Stomach (tissue), 9 donors: Measurements from ENCODE around the gene PIN1. TPM values are rescaled to one million over a fixed set of nuclear protein-coding genes. Genes with fewer than 3 reads are reported as not detected.

Source experiments
- DNase-seq, 2 donors: peaks; one replicate each; pipeline versions ENCODE4 v3.0.0 to v3.0.0-alpha.2; 2013 to 2019
- H3K27ac ChIP-seq, 5 donors: fragments of 200-600 bp in 4 of 5; sonication (generic) in 4 of 5; one replicate each; pipeline ENCODE4 v1.5.1; 2013 to 2019; ENCODE audit warnings: mild to moderate bottlenecking in 1 of 5, moderate library complexity in 1 of 5
- H3K27me3 ChIP-seq, 3 donors: fragments of 200-600 bp; sonication (generic); one replicate each; pipeline ENCODE4 v1.5.1; 2017 to 2019; ENCODE audit warnings: mixed run types in 1 of 3
- H3K36me3 ChIP-seq, 4 donors: fragments of 200-600 bp; sonication (generic); 1 replicate in 3 of 4; 2 replicates in 1 of 4; pipeline ENCODE4 v1.5.1; 2016 to 2019
- H3K4me1 ChIP-seq, 4 donors: fragments of 200-600 bp; sonication (generic); one replicate each; pipeline ENCODE4 v1.5.1; 2016 to 2019
- H3K4me3 ChIP-seq, 4 donors: fragments of 200-600 bp; sonication (generic) in 3 of 4; one replicate each; pipeline ENCODE4 v1.5.1; 2016 to 2019; ENCODE audit warnings: mild to moderate bottlenecking in 1 of 4
- H3K9me3 ChIP-seq, 4 donors: fragments of 200-600 bp; sonication (generic); one replicate each; pipeline ENCODE4 v1.5.1; 2016 to 2019
- CTCF ChIP-seq, 7 experiments: fragments of 450-650 bp in 4 of 7; fragments of 200-600 bp in 3 of 7; sonication (generic) in 3 of 7; IDR thresholded peaks; one replicate each; pipeline ENCODE4 v1.5.1; 2016 to 2019; ENCODE audit warnings: antibody characterized with exemption in 7 of 7, control low read depth in 2 of 7, mild to moderate bottlenecking in 1 of 7
- EP300 ChIP-seq: sonication (generic); formaldehyde crosslinking; IDR thresholded peaks from one replicate; pipeline ENCODE4 v1.6.1; 2017; ENCODE audit warnings: antibody characterized with exemption
- POLR2A ChIP-seq, 4 donors: fragments of 450-650 bp; IDR thresholded peaks; one replicate each; pipeline ENCODE4 v1.6.1; 2016; ENCODE audit warnings: antibody characterized with exemption in 4 of 4, control low read depth in 2 of 4, mild to moderate bottlenecking in 1 of 4, moderate library complexity in 1 of 4
- POLR2AphosphoS5 ChIP-seq, 3 donors: sonication (generic); formaldehyde crosslinking; IDR thresholded peaks; one replicate each; pipeline ENCODE4 v1.6.1; 2016; ENCODE audit warnings: antibody characterized with exemption in 3 of 3
- WGBS, 5 donors: extraction: QIAGEN DNeasy Blood & Tissue Kit in 3 of 5; methylation state at CpG; one replicate each; pipeline versions ENCODE4 v1.1.5 to v1.1.7; 2013 to 2018; 5-methylcytosine and 5-hydroxymethylcytosine counted together
- intact Hi-C: fragments of 100-400 bp; cut with DNase I; formaldehyde crosslinking; loops from one replicate; pipeline ENCODE4 v1.15.1; 2023; ENCODE audit warnings: low total_unique reads
- polyA plus RNA-seq, 3 donors: library from polyadenylated mRNA; stranded (reverse); fragments of 200-250 nt; gene quantifications; one replicate each; pipeline ENCODE4 v1.2.3, GENCODE V29; 2013
- total RNA-seq, 5 donors: library from RNA; depleted of rRNA; stranded (reverse); fragments of >200 nt; gene quantifications; one replicate each; pipeline versions ENCODE4 v1.1.0 to v1.2.3, GENCODE V29; 2014 to 2016
- donor health status: healthy with polysubstance abuse.
- donor health status: Bipolar disorder and iron deficiency.
- donor health status: healthy.

The PIN1 gene
- total and polyA plus RNA-seq, 8 donors, result 24.2 to 105 (median 82.8) TPM

- Histone ChIP-seq H3K27ac (no peak overlapping the region), H3K27me3 (peaks cover 0 to 41% (median 0%) of the 10 kb centered on the region in 3 donors), H3K9me3 (no peaks in the 10 kb centered on the region), H3K4me3 (no peak overlapping the region), H3K36me3 (no peaks in the 10 kb centered on the region), H3K4me1 (no peaks in the 10 kb centered on the region)
- intact Hi-C loops, result no loop called here
- TF ChIP-seq POLR2AphosphoS5 (IDR thresholded peaks at IDR 0.05), result no peak
- TF ChIP-seq CTCF (IDR thresholded peaks at IDR 0.05), result no peak
- TF ChIP-seq EP300, result no peak
- TF ChIP-seq POLR2A (IDR thresholded peaks at IDR 0.05), result no peak
- no peak for DNase-seq
- WGBS, 5 donors, result 78 to 92% (median 88%) methylated on average over 10 of the region's 10 CpGs
These were observed 42.8 kb downstream of the PIN1 start for GRCh38 chr19:9877780-9878510.

GRCh38 chr19:9878511-9879196 lies 43.5 kb downstream of the PIN1 start:
- no peaks in the 10 kb centered on the region for H3K36me3 ChIP-seq
- H3K4me1 ChIP-seq, result no peaks in the 10 kb centered on the region
- no peaks in the 10 kb centered on the region for H3K9me3 ChIP-seq
- H3K27ac ChIP-seq, result no peak overlapping the region
- H3K4me3 ChIP-seq, result no peak overlapping the region
- H3K27me3 ChIP-seq, result peaks cover 0 to 37% (median 0%) of the 10 kb centered on the region in 3 donors
- intact Hi-C loops, result no loop called here
- 75 to 88% (median 81%) methylated on average over 11 of the region's 11 CpGs for WGBS, 5 donors
- DNase-seq, result no peak
- TF ChIP-seq POLR2A (IDR thresholded peaks at IDR 0.05), result no peak
- no peak for TF ChIP-seq CTCF (IDR thresholded peaks at IDR 0.05)
- TF ChIP-seq POLR2AphosphoS5 (IDR thresholded peaks at IDR 0.05), result no peak
- TF ChIP-seq EP300, result no peak

- Histone ChIP-seq H3K4me3 (no peak overlapping the region), H3K9me3 (no peaks in the 10 kb centered on the region), H3K27me3 (peaks cover 0 to 40% (median 5%) of the 10 kb centered on the region in 3 donors), H3K4me1 (no peaks in the 10 kb centered on the region), H3K27ac (no peak overlapping the region), H3K36me3 (no peaks in the 10 kb centered on the region)
- peak in 1 of 2 donors; percentile 31 for DNase-seq
- intact Hi-C loops, result no loop called here
- 38 to 63% (median 46%) methylated on average over 9 of the region's 9 CpGs for WGBS, 5 donors
- TF ChIP-seq POLR2A (IDR thresholded peaks at IDR 0.05), result no peak
- no peak for TF ChIP-seq EP300
- TF ChIP-seq CTCF (IDR thresholded peaks at IDR 0.05), result no peak
- no peak for TF ChIP-seq POLR2AphosphoS5 (IDR thresholded peaks at IDR 0.05)
These were observed 46.6 kb downstream of the PIN1 start for GRCh38 chr19:9881720-9882119.

- TF ChIP-seq CTCF (IDR thresholded peaks at IDR 0.05) (no peak), POLR2AphosphoS5 (IDR thresholded peaks at IDR 0.05) (no peak), POLR2A (IDR thresholded peaks at IDR 0.05) (no peak), EP300 (no peak)
- no peak overlapping the region for H3K4me3 ChIP-seq
These were observed 48.2 kb downstream of the PIN1 start for GRCh38 chr19:9883231-9883758.

More at GRCh38 chr19:9883231-9883758, 48.2 kb downstream of the PIN1 start:
- no peak overlapping the region for H3K27ac ChIP-seq
- peak in 1 of 2 donors; percentile 72 for DNase-seq
- H3K9me3 ChIP-seq, result no peaks in the 10 kb centered on the region
- H3K4me1 ChIP-seq, result no peaks in the 10 kb centered on the region
- H3K27me3 ChIP-seq, result peaks cover 0 to 40% (median 5%) of the 10 kb centered on the region in 3 donors
- intact Hi-C loops, result no loop called here
- no peaks in the 10 kb centered on the region for H3K36me3 ChIP-seq
- WGBS, 5 donors, result 20 to 43% (median 32%) methylated on average over 9 to 10 of the region's 10 CpGs
